HUES48 (cell line): ENCODE measurements around the gene POLE.

Experiments
- H3K27ac ChIP-seq: one replicate; pipeline ENCODE4 v1.7.0; 2013; ENCODE audit warnings: low read depth, low read length, inconsistent platforms
- H3K27me3 ChIP-seq: 2 replicates; pipeline ENCODE4 v1.6.1; 2013; ENCODE audit warnings: mild to moderate bottlenecking, low read length; ENCODE audit not compliant: control insufficient read depth, insufficient read depth
- H3K36me3 ChIP-seq: 2 replicates; pipeline ENCODE4 v1.6.1; 2013; ENCODE audit warnings: low read length; ENCODE audit not compliant: control insufficient read depth, insufficient read depth
- H3K4me1 ChIP-seq: 2 replicates; pipeline ENCODE4 v1.6.1; 2013; ENCODE audit warnings: mild to moderate bottlenecking, low read length; ENCODE audit not compliant: control insufficient read depth, insufficient read depth
- H3K4me3 ChIP-seq: 2 replicates; pipeline ENCODE4 v1.5.1; 2013; ENCODE audit warnings: mild to moderate bottlenecking, low read depth, low read length
- H3K9ac ChIP-seq: 2 replicates; pipeline ENCODE4 v1.6.1; 2013; ENCODE audit warnings: mild to moderate bottlenecking, low read depth, low read length, moderate library complexity
- H3K9me3 ChIP-seq: 2 replicates; pipeline ENCODE4 v1.6.1; 2013; ENCODE audit warnings: low read length; ENCODE audit not compliant: control insufficient read depth, insufficient read depth

Gene POLE

GRCh38 chr12:132726386-132726785 lies 39.2 kb upstream of the POLE start:
- H3K9ac ChIP-seq, result no peak overlapping the region
- no peak overlapping the region for H3K4me3 ChIP-seq
- H3K9me3 ChIP-seq, result peaks cover 5% of the 10 kb centered on the region; the same call in 1 of the 2 replicates
- H3K36me3 ChIP-seq, result peaks cover 93% of the 10 kb centered on the region
- H3K27ac ChIP-seq, result no peak overlapping the region
- no peaks in the 10 kb centered on the region for H3K4me1 ChIP-seq
- H3K27me3 ChIP-seq, result no peaks in the 10 kb centered on the region

GRCh38 chr12:132724506-132725241 lies 37.5 kb upstream of the POLE start:
- Histone ChIP-seq H3K9ac (no peak overlapping the region), H3K27me3 (no peaks in the 10 kb centered on the region), H3K36me3 (peaks cover 91% of the 10 kb centered on the region), H3K4me1 (no peaks in the 10 kb centered on the region), H3K27ac (no peak overlapping the region), H3K9me3 (peaks cover 2% of the 10 kb centered on the region; the same call in 1 of the 2 replicates), H3K4me3 (no peak overlapping the region)

- Histone ChIP-seq H3K27me3 (no peaks in the 10 kb centered on the region), H3K4me1 (no peaks in the 10 kb centered on the region), H3K9ac (no peak overlapping the region), H3K36me3 (peaks cover 94% of the 10 kb centered on the region), H3K9me3 (no peaks in the 10 kb centered on the region), H3K27ac (no peak overlapping the region), H3K4me3 (no peak overlapping the region)
Measured at GRCh38 chr12:132723764-132724140, 36.6 kb upstream of the POLE start.

GRCh38 chr12:132723015-132723763 lies 36.0 kb upstream of the POLE start:
- no peak overlapping the region for H3K27ac ChIP-seq
- no peak overlapping the region for H3K9ac ChIP-seq
- H3K36me3 ChIP-seq, result peaks cover 92% of the 10 kb centered on the region
- no peak overlapping the region for H3K4me3 ChIP-seq
- no peaks in the 10 kb centered on the region for H3K27me3 ChIP-seq
- no peaks in the 10 kb centered on the region for H3K9me3 ChIP-seq
- H3K4me1 ChIP-seq, result no peaks in the 10 kb centered on the region

GRCh38 chr12:132720606-132721345 lies 33.6 kb upstream of the POLE start:
- Histone ChIP-seq H3K27me3 (no peaks in the 10 kb centered on the region), H3K9ac (no peak overlapping the region), H3K9me3 (no peaks in the 10 kb centered on the region), H3K4me3 (no peak overlapping the region), H3K36me3 (peaks cover 90% of the 10 kb centered on the region), H3K4me1 (no peaks in the 10 kb centered on the region), H3K27ac (no peak overlapping the region)

- no peaks in the 10 kb centered on the region for H3K9me3 ChIP-seq
- H3K27ac ChIP-seq, result no peak overlapping the region
- no peaks in the 10 kb centered on the region for H3K27me3 ChIP-seq
- no peak overlapping the region for H3K4me3 ChIP-seq
- no peak overlapping the region for H3K9ac ChIP-seq
- no peaks in the 10 kb centered on the region for H3K4me1 ChIP-seq
- peaks cover 86% of the 10 kb centered on the region for H3K36me3 ChIP-seq
Measured at GRCh38 chr12:132719954-132720324, 32.8 kb upstream of the POLE start.

- no peaks in the 10 kb centered on the region for H3K27me3 ChIP-seq
- H3K27ac ChIP-seq, result no peak overlapping the region
- no peak overlapping the region for H3K4me3 ChIP-seq
- peaks cover 86% of the 10 kb centered on the region for H3K36me3 ChIP-seq
- H3K9ac ChIP-seq, result no peak overlapping the region
- no peaks in the 10 kb centered on the region for H3K9me3 ChIP-seq
- H3K4me1 ChIP-seq, result no peaks in the 10 kb centered on the region
Measured at GRCh38 chr12:132719141-132719953, 32.2 kb upstream of the POLE start.

GRCh38 chr12:132718644-132719043 lies 31.5 kb upstream of the POLE start:
- Histone ChIP-seq H3K27ac (no peak overlapping the region), H3K36me3 (peaks cover 81% of the 10 kb centered on the region), H3K9me3 (no peaks in the 10 kb centered on the region), H3K4me1 (no peaks in the 10 kb centered on the region), H3K4me3 (no peak overlapping the region), H3K9ac (no peak overlapping the region), H3K27me3 (no peaks in the 10 kb centered on the region)

- H3K4me1 ChIP-seq, result no peaks in the 10 kb centered on the region
- peaks cover 77% of the 10 kb centered on the region for H3K36me3 ChIP-seq
- H3K27ac ChIP-seq, result no peak overlapping the region
- no peaks in the 10 kb centered on the region for H3K9me3 ChIP-seq
- H3K27me3 ChIP-seq, result no peaks in the 10 kb centered on the region
- H3K4me3 ChIP-seq, result no peak overlapping the region
- H3K9ac ChIP-seq, result no peak overlapping the region
Measured at GRCh38 chr12:132717531-132718387, 30.6 kb upstream of the POLE start.

GRCh38 chr12:132717011-132717410 lies 29.9 kb upstream of the POLE start:
- H3K4me3 ChIP-seq, result no peak overlapping the region
- no peak overlapping the region for H3K27ac ChIP-seq
- H3K4me1 ChIP-seq, result no peaks in the 10 kb centered on the region
- H3K27me3 ChIP-seq, result no peaks in the 10 kb centered on the region
- H3K36me3 ChIP-seq, result peaks cover 72% of the 10 kb centered on the region
- no peaks in the 10 kb centered on the region for H3K9me3 ChIP-seq
- no peak overlapping the region for H3K9ac ChIP-seq
